PC-9 (cell line): ENCODE measurements around the gene ZNF700. TPM values are rescaled to one million over a fixed set of nuclear protein-coding genes. Genes with fewer than 3 reads are reported as not detected.

Experiments
- BruUV-seq: library from RNA; stranded (reverse); fragments of 400-500 nt; replicated peaks from 2 replicates; lab custom pipeline; 2021; lab: Mats Ljungman, UMichigan
- CTCF ChIA-PET: fragments of 300-600 bp; sonication (Branson Sonifier 250); formaldehyde crosslinking; loops from one replicate; lab custom pipeline; 2022; ENCODE audit warnings: antibody characterized with exemption; lab: Charles Lee
- POLR2A ChIA-PET: fragments of 300-600 bp; sonication (Branson Sonifier 250); formaldehyde crosslinking; loops from one replicate; lab custom pipeline; 2022; ENCODE audit warnings: antibody characterized with exemption; ENCODE audit not compliant: unreplicated experiment; lab: Charles Lee
- DNase-seq, 2 experiments: peaks; one replicate each; pipeline versions ENCODE4 v3.0.0 to v3.0.0-alpha.2; 2015 to 2022; ENCODE audit warnings: mixed read lengths in 1 of 2
- H2AFZ ChIP-seq: fragments of 200-600 bp; sonication (generic); 2 replicates; pipeline ENCODE4 v1.8.1; 2017; ENCODE audit warnings: antibody characterized with exemption
- H3F3A ChIP-seq: fragments of 200-600 bp; sonication (generic); 2 replicates; pipeline ENCODE4 v1.8.1; 2017; ENCODE audit warnings: antibody characterized with exemption, mild to moderate bottlenecking, low read depth; ENCODE audit not compliant: insufficient read depth
- H3K27ac ChIP-seq: fragments of 200-600 bp; sonication (generic); 2 replicates; pipeline ENCODE4 v1.6.1; 2016; ENCODE audit warnings: mixed run types
- H3K27me3 ChIP-seq: fragments of 200-600 bp; sonication (generic); 2 replicates; pipeline ENCODE4 v1.6.1; 2016; ENCODE audit warnings: low read depth, mixed run types; ENCODE audit not compliant: insufficient read depth
- H3K36me3 ChIP-seq: fragments of 200-600 bp; sonication (generic); 2 replicates; pipeline ENCODE4 v1.6.1; 2016; ENCODE audit warnings: low read depth, mixed run types
- H3K4me1 ChIP-seq: fragments of 200-600 bp; sonication (generic); replicated peaks from 2 replicates; pipeline ENCODE4 v1.6.1; 2016; ENCODE audit warnings: mixed run types; ENCODE audit not compliant: insufficient read depth
- H3K4me2 ChIP-seq: fragments of 200-600 bp; sonication (generic); 2 replicates; pipeline ENCODE4 v1.6.1; 2017; ENCODE audit warnings: mixed run types
- H3K4me3 ChIP-seq: fragments of 200-600 bp; sonication (generic); 2 replicates; pipeline ENCODE4 v1.6.1; 2016; ENCODE audit warnings: mixed run types
- H3K79me2 ChIP-seq: fragments of 200-600 bp; sonication (generic); 2 replicates; pipeline ENCODE4 v1.6.1; 2017; ENCODE audit warnings: low read depth, mixed run types
- H3K9me2 ChIP-seq: fragments of 200-600 bp; sonication (generic); 2 replicates; pipeline ENCODE4 v1.8.1; 2017; ENCODE audit warnings: mild to moderate bottlenecking; ENCODE audit not compliant: insufficient read depth
- H3K9me3 ChIP-seq: fragments of 200-600 bp; sonication (generic); 2 replicates; pipeline ENCODE4 v1.8.1; 2016; ENCODE audit warnings: low read depth; ENCODE audit not compliant: insufficient read depth
- H4K20me1 ChIP-seq: fragments of 200-600 bp; sonication (generic); 2 replicates; pipeline ENCODE4 v1.8.1; 2017; ENCODE audit not compliant: insufficient read depth
- CTCF ChIP-seq: fragments of 200-600 bp; sonication (generic); conservative IDR thresholded peaks from 2 replicates; pipeline ENCODE4 v1.6.1; 2017; ENCODE audit warnings: mixed run types, antibody characterized with exemption, mild to moderate bottlenecking, moderate library complexity
- EZH2 ChIP-seq: fragments of 200-600 bp; sonication (generic); IDR thresholded peaks from 2 replicates; pipeline ENCODE4 v1.8.0; 2017; ENCODE audit warnings: antibody characterized with exemption, low read depth
- intact Hi-C: fragments of 100-400 bp; cut with micrococcal nuclease; formaldehyde crosslinking; loops from one replicate; pipeline ENCODE4 v1.10.0; 2022; ENCODE audit not compliant: unreplicated experiment
- total RNA-seq: library from RNA; stranded (reverse); gene quantifications from 2 replicates; pipeline ENCODE4 v1.2.3, GENCODE V29; 2021

The ZNF700 gene
- total RNA-seq, 1 experiment from 2014 or later, result 7.6 TPM

GRCh38 chr19:11963566-11964355, 38.9 kb downstream of the ZNF700 start:
- H3K27me3 ChIP-seq, result peaks cover under 1% of the 10 kb centered on the region; the same call in 1 of the 2 replicates
- no peaks in the 10 kb centered on the region for H3K36me3 ChIP-seq
- H3K27ac ChIP-seq, result no peak overlapping the region
- H3K79me2 ChIP-seq, result no peaks in the 10 kb centered on the region
- intact Hi-C loops, result loop anchor here (2.0 kb wide), 2 partner anchors 25 to 705 kb away; a partner anchor contains a TSS
- no peak for TF ChIP-seq EZH2
- peak; percentile 78 for TF ChIP-seq CTCF
- H3F3A ChIP-seq, result no peaks in the 10 kb centered on the region
- BruUV-seq, result no TSS peak
- POLR2A ChIA-PET, result no interaction called here
- no peaks in the 10 kb centered on the region for H3K9me3 ChIP-seq
- H3K9me2 ChIP-seq, result no peaks in the 10 kb centered on the region
- no peak overlapping the region for H3K4me2 ChIP-seq
- no peaks in the 10 kb centered on the region for H3K4me1 ChIP-seq
- H2AFZ ChIP-seq, result no peak overlapping the region
- CTCF ChIA-PET, result interaction anchor here (0.5 to 1.0 kb wide), 3 partner anchors 25 to 176 kb away, joined by 3 read pairs; partner anchors contain the start of gene ZNF20
- H4K20me1 ChIP-seq, result no peaks in the 10 kb centered on the region
- peak in 1 of 2 experiments; percentile 35 for DNase-seq
- no peak overlapping the region for H3K4me3 ChIP-seq

DNA sequence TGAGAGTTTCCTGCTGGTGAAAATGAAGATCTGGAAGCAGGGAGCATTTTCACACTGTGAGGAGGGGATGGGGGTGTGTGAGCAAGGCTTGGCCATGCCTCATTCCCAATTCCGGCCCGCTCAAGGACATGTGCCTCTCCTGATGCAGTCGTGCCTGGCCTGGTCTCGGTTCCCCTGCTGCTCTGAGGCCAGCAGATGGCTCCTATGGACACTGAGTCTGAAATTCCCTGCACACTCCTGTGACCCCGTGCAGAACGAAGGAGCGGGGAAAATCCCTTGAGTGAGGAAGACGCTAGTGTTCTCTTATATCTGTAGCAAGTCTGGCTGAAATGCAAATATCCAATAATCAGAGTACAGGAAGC, 39.6 kb downstream of the ZNF700 start:
- CTCF ChIA-PET, result interaction anchor here (0.5 to 1.0 kb wide), 3 partner anchors 24 to 176 kb away, joined by 3 read pairs; partner anchors contain the start of gene ZNF20
- Histone ChIP-seq H4K20me1 (no peaks in the 10 kb centered on the region), H3K4me2 (no peak overlapping the region), H3K9me2 (no peaks in the 10 kb centered on the region), H3K79me2 (no peaks in the 10 kb centered on the region), H3K4me3 (no peak overlapping the region), H3K27me3 (peaks cover 7% of the 10 kb centered on the region; the same call in 1 of the 2 replicates), H2AFZ (no peak overlapping the region), H3K36me3 (no peaks in the 10 kb centered on the region), H3K9me3 (no peaks in the 10 kb centered on the region), H3K27ac (no peak overlapping the region), H3F3A (no peaks in the 10 kb centered on the region), H3K4me1 (no peaks in the 10 kb centered on the region)
- no TSS peak for BruUV-seq
- POLR2A ChIA-PET, result no interaction called here
- no peak for TF ChIP-seq EZH2
- TF ChIP-seq CTCF, result no peak
- intact Hi-C loops, result loop anchor here (2.0 kb wide), 2 partner anchors 24 to 704 kb away; a partner anchor contains a TSS
- DNase-seq, result no peak

DNA sequence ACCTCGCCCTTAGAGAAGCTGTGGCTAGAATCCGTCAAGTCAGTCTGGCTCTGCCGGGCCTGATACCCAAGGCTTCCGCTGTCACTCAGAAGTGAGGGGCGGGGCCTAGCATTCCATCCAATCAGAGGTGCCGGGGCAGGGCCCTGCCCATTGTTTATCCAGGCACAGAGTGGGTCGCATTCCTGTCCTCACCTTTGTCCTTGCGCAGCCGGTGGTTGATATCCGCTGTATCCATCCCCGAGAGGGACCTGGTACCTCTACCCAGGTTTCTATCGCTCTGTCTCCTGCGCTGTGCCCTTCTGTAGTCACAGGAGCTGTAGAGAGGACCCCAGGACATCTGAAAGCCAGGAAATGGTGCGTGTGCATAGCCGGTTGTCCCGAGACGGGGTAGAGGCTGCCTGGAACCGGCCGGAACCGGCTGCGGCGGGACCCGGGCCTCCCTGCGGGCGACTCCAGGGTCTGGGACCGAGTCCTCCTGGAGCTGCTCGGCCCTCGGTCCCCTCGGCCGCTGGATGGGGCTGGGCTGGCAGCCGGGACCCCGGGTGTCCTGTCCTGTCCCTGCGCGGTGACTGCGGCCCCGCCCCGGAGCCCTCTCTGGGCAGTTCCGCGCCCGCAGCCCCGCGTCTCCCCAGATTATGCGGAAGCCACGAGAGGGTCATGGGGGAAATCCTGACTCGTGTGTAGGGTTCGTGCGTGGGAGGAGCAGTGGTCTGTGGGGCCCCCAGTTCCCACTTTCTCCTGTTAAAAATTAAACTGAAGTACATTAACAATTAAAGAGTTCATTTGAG, 40.1 kb downstream of the ZNF700 start, which contains the start of gene ZNF763:
Gene ZNF763, plus strand, starts transcription at position 183 of the 788 bp plus-strand sequence. Its CDS starts 169 bp downstream, at position 352.
- no peak within 1 kb of the TSS for H3K4me2 ChIP-seq
- no peaks in the 10 kb centered on the region for H3K4me1 ChIP-seq
- TF ChIP-seq CTCF (no peak), EZH2 (no peak)
- no peak within 1 kb of the TSS for H3K4me3 ChIP-seq
- intact Hi-C loops, result loop anchor here (2.0 kb wide), 2 partner anchors 24 to 704 kb away; a partner anchor contains a TSS
- ChIA-PET POLR2A (no interaction called here), CTCF (no interaction called here)
- no peaks in the 10 kb centered on the region for H3K9me3 ChIP-seq
- peaks cover 7% of the 10 kb centered on the region; the same call in 1 of the 2 replicates for H3K27me3 ChIP-seq
- H3K79me2 ChIP-seq, result no peaks in the 10 kb centered on the region
- no peak within 1 kb of the TSS for H3K27ac ChIP-seq
- no peaks in the 10 kb centered on the region for H3K9me2 ChIP-seq
- no peak within 1 kb of the TSS for H2AFZ ChIP-seq
- BruUV-seq, result TSS peak; percentile 73
- H4K20me1 ChIP-seq, result no peaks in the 10 kb centered on the region
- H3F3A ChIP-seq, result no peaks in the 10 kb centered on the region
- H3K36me3 ChIP-seq, result no peaks in the 10 kb centered on the region
- peak in 1 of 2 experiments; percentile 79 for DNase-seq
